ENCODE measurements around the gene C2orf80. TPM values are rescaled to one million over a fixed set of nuclear protein-coding genes. Genes with fewer than 3 reads are reported as not detected.

C2orf80 gene
- total RNA-seq, 6 experiments from 2014 or later: not detected

DNA sequence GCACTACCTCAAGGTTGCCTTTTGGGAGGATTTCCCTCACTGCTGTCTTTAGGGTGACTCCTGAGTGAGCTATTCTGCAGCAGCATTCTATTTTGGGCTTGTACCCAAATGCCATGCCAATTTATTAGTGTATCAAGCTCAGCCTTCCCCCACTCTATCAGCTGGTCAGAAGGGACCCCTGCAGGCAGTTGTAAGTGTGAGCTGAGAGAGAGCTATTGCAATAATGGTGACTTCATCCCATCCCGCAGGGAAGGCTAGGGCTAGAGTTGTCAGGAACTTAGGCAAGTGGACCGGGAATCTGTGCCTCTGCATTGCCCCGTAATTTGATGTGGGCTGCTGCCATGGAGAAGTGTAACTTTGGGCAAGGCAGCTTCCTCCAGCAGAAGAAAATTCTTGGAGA is 42.1 kb downstream of the C2orf80 start:
- H3K27ac Mint-ChIP-seq: no peak overlapping the region
- no peaks in the 10 kb centered on the region for H3K9me3 Mint-ChIP-seq

DNA sequence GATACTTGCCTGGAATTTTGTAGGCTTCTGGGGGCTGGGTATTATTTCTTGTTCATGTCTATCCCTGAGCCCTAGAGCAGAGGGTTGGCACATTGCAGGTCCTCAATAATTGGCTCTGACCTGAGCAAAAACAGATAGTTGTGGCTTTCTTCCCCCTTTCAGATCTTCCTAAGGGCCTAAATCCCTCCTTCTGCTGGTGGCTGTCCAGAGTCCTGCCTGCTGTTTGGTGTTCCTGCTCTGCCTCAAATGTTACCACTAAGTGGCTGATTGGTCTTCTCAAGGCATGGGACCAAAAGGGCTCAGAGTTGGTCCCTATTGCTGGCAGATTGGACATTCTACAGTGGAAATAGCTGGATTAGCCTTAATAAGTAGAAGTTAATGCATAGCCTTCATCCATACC is 42.8 kb downstream of the C2orf80 start:
- H3K27me3 Mint-ChIP-seq (ENCODE audit: insufficient read depth): peaks cover 11% of the 10 kb centered on the region
- H3K4me3 Mint-ChIP-seq: no peak overlapping the region
- no peaks in the 10 kb centered on the region for H3K36me3 Mint-ChIP-seq (ENCODE audit: low read depth)
- H3K4me1 Mint-ChIP-seq (ENCODE audit: low read depth): no peaks in the 10 kb centered on the region
- TF ChIP-seq, protein P1, sequence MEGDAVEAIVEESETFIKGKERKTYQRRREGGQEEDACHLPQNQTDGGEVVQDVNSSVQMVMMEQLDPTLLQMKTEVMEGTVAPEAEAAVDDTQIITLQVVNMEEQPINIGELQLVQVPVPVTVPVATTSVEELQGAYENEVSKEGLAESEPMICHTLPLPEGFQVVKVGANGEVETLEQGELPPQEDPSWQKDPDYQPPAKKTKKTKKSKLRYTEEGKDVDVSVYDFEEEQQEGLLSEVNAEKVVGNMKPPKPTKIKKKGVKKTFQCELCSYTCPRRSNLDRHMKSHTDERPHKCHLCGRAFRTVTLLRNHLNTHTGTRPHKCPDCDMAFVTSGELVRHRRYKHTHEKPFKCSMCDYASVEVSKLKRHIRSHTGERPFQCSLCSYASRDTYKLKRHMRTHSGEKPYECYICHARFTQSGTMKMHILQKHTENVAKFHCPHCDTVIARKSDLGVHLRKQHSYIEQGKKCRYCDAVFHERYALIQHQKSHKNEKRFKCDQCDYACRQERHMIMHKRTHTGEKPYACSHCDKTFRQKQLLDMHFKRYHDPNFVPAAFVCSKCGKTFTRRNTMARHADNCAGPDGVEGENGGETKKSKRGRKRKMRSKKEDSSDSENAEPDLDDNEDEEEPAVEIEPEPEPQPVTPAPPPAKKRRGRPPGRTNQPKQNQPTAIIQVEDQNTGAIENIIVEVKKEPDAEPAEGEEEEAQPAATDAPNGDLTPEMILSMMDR (IDR thresholded peaks at IDR 0.05): no peak
- no peak overlapping the region for H3K27ac Mint-ChIP-seq
- no peaks in the 10 kb centered on the region for H3K9me3 Mint-ChIP-seq
- no peak for DNase-seq

More for the DNA sequence above, 42.1 kb downstream of the C2orf80 start:
- TF ChIP-seq, protein P1 (IDR thresholded peaks at IDR 0.05): no peak
- no peak for DNase-seq
- Mint-ChIP-seq H3K36me3 (ENCODE audit: low read depth) (no peaks in the 10 kb centered on the region), H3K4me1 (ENCODE audit: low read depth) (no peaks in the 10 kb centered on the region), H3K4me3 (no peak overlapping the region), H3K27me3 (ENCODE audit: insufficient read depth) (peaks cover 11% of the 10 kb centered on the region)

DNA sequence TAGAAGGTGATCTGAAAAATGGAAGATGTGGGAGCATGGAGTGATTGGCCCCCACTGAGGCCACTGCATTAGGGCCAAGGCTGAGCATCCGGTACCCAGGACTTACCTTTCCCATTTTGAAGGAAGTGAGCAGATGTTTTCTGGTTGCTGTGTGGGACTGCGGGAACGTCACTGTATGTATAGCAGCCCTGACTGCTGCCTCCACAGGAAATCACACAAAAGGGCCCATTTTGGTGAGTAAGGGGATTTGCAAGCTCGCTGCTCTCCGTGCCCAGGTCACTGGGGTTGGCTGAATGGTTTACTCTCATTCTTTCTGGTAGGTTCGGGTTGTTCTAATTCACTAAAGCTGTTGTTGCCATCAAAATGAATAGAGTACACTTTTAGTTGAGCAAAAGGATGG is 43.8 kb downstream of the C2orf80 start, which contains the start of gene CRYGB:
Gene CRYGB (minus strand): TSS at position 153 of the 400 bp plus-strand sequence. CDS start 38 bp downstream, at position 115.
- TF ChIP-seq, protein P1 (IDR thresholded peaks at IDR 0.05): no peak
- H3K4me3 Mint-ChIP-seq: no peak within 1 kb of the TSS
- H3K4me1 Mint-ChIP-seq (ENCODE audit: low read depth): no peaks in the 10 kb centered on the region
- H3K27ac Mint-ChIP-seq: no peak within 1 kb of the TSS
- peaks cover 10% of the 10 kb centered on the region for H3K27me3 Mint-ChIP-seq (ENCODE audit: insufficient read depth)
- no peaks in the 10 kb centered on the region for H3K9me3 Mint-ChIP-seq
- H3K36me3 Mint-ChIP-seq (ENCODE audit: low read depth): no peaks in the 10 kb centered on the region
- DNase-seq: no peak

DNA sequence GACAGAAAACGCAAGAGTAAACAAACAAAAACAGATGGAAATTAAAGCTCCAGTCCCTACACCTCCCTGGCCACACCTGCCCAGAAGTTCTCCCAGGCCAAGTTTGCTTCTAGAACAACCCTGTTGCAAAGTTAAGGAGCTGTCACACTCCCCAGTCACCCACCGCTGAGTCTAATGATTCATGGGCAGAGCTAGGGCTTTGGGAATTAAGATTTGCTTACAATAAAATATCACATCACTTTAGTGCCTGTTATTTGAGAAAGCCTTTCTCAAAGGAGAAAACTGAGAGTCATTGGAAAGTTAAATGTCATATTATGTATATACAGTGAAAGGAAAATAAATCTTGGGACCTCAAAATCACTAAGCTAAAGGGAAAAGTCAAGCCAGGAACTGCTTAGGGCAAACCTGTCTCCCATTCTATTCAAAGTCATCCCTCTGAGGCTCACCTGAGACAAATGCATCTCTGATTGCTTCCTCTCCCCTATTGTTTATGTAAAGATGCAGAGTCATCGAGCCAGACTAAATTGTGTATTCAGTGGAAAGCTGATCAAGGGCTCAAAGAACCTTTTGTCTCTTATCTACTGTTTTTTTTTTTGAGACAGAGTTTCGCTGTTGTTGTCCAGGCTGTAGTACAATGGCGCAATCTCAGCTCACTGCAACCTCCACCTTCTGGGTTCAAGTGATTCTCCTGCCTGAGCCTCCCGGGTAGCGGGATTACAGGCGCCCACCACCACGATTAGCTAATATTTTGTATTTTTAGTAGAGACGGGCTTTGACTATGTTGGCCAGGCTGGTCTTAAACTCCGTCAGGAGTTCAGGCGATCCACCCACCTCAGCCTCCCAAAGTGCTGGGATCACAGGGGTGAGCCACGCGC is 46.7 kb downstream of the C2orf80 start:
- Mint-ChIP-seq H3K4me1 (ENCODE audit: low read depth) (no peaks in the 10 kb centered on the region), H3K27ac (no peak overlapping the region), H3K27me3 (ENCODE audit: insufficient read depth) (peaks cover 3% of the 10 kb centered on the region), H3K4me3 (no peak overlapping the region), H3K36me3 (ENCODE audit: low read depth) (peaks cover under 1% of the 10 kb centered on the region), H3K9me3 (peaks cover under 1% of the 10 kb centered on the region)
- TF ChIP-seq, protein P1 (IDR thresholded peaks at IDR 0.05): no peak
- DNase-seq: no peak

DNA sequence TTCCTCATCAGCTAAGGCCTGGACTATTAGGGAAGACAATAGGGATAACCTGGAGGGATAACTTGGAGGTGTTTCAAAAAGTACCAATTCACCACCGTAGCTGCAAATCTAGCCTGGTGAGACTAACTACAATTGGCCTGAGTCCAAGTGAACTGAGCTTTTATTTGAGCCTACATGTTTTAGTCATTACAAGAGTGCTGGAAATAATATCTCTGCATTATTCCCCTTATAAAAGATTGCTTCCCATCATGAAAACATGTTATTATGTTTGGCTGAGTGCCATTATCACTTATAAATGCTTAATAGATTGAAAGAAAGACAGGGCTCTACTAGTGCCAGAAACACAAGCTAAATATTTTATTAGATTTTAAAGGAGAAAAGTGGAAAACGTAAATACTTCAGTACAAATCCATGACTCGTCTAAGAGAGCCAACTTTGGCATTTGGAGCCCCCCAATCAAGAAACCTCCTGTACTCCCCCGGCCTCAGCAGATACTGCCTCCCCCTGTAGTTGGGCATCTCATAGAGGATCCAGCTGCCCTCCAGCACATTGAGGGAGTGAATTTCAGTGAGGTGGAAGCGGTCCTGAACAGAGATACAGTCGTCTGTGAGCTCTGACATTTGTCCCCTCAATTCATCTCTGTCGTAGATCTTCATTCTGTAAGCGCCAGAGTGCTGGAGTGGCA is 47.4 kb downstream of the C2orf80 start:
- H3K27me3 Mint-ChIP-seq (ENCODE audit: insufficient read depth): peaks cover 9% of the 10 kb centered on the region
- peaks cover 5% of the 10 kb centered on the region for H3K9me3 Mint-ChIP-seq
- H3K36me3 Mint-ChIP-seq (ENCODE audit: low read depth): peaks cover 9% of the 10 kb centered on the region
- TF ChIP-seq, protein P1 (IDR thresholded peaks at IDR 0.05): no peak
- H3K4me1 Mint-ChIP-seq (ENCODE audit: low read depth): no peaks in the 10 kb centered on the region
- no peak overlapping the region for H3K4me3 Mint-ChIP-seq
- no peak overlapping the region for H3K27ac Mint-ChIP-seq
- DNase-seq: no peak
